SW 1271 (cell line): Measurements from ENCODE around the gene R3HCC1L.

Source experiments
- DNase-seq, 2 experiments: peaks; one replicate each; lab custom pipeline; 2025; lab: John Stamatoyannopoulos, UW

R3HCC1L gene

DNA sequence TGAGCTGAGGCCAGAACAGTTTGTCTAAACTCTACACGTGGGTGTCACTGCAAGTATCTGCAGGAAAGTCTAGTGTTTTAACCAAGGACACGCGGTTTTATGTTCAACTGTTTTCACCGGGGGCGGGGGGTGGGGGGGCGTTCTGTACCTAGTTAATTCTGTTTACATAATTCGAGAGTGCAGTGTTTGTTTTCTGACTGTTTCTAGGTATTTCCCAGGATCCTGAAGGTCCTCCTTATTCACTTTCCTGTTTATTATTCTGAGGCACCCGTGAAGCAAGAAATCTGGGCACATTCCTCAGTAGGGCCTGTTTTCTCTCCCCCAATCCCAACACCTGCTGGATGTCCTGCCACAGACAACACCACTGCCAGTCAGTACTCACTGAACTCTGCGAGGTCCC, 125.9 kb downstream of the R3HCC1L start:
- no peak for DNase-seq

DNA sequence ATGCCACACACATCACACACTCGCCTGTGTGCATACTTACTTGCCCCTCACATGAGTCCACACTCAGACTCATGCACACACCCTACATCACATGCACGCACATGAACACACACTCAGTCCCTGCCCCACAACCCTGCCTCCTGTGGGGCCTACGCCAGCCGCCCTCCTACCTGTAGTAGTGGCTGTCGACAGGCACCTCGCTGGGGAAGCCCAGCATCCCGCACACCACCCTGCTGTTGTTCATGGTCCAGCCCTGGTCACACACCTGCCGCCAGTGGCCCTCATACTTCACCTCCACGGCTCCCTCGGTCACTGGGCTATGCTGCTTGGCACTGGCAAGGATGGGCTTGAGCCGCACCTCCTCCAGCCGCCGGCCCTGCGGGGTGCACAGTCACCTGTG, 126.3 kb downstream of the R3HCC1L start:
- DNase-seq = no peak

DNA sequence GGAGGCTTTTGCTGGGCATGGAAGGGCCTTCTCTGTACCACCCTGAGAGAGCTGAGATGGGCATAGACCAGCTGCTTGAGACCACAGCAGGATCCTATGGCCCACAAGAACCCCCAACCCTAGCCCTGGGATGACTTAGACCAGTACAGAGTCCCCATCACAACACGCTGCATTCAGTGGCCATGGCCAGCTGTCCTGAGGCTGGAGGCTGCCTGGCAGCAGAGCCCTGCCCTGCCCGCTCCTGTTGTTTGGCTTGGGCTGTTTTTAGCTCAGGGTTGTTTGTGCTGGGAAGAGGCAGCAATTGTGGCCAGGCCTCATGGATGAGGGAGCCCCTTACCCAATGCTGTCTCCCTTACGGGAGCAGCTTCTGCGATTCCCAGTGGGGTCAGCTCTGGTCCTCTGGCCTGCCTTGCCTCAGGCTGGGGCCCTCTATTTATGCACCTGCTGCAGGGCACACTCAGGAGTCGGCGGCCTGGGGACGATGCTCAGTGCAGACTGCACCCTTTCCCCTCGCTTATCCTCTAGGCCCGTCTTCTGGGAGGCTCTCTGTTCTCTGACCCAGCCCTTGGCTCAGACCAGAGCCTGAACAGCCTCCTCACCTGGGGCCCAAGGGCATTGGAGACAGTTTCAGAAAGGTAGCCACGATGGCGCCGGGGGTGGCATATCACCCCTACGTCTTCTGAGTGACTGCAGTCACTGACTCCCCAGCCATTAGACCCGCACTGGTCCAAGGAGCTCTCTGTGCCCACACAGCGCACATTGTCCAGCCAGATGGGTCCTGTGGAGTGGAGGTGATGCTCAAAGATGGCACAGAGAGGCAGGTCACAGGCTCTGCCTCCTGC, 127.2 kb downstream of the R3HCC1L start:
- DNase-seq = no peak

DNA sequence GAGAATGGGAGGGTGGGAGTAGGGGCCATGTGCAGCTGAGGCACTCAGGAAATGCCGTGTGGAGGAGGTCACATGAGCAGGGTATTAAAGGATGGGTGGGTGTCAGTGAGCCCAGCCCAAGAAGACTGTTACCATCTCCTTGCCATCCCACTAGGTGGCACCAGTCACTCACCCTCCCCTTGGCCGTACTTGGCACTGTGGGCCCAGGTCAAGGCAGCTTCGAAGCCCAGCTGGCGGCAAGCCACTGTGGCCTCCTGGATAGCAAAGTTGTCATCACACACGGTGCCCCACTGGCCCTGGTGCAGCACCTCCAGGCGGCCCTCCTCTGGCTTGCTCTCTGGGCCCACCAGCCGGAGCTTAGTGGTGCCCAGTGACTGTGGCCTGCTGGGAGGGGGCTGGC, 128.1 kb downstream of the R3HCC1L start:
- DNase-seq = peak in 1 of 2 experiments; percentile 18

DNA sequence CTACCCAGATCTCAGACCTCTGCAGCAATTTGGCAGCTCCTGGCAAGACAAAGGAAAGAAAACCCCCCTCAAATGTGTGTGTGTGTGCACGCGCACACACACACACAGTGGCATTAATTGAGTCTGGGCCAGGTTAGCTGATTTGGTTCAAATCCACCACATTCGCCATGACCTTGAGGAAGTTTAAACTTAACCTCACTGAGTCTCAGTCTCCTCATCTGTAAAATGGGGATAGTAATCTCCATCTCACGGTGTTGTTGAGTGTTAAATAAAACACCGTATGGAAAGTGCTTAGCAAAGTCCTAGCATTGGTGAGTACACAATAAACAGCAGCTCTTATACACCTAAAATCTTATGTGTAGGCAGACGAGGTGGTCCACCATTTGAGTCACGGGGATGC, 128.6 kb downstream of the R3HCC1L start:
- no peak for DNase-seq

DNA sequence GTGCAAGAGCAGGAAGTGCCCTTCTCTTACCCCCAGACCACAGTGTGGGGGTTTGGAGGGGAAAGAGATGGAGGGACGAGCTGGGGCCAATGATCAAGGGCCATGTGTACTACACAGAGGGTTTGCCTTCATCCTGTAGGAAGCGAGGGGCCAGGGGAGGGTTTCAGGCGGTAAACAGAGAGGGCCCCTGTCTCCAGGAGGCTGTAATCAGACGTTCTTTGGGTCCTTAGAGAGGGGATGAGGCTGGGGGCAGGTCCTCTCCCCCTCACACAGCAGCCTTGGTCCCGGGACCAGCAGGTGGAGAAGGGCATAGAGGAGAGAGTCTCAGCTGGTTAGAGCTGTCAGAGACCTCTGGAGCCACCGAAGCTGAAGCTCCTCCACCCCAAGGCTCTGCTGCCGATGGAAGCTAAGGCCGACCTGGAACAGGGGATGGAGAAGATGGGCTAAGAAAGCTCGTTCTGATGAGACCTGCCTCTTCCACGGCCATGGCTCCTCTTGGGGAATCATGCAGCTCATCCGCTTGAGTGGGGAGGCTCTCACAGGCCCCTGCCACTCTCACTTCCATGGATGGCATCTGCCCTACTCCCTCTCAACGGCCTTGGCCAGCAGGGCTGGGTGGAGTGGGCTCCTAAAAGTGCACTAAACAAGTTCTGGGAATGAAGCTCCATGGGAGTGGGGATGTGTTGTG, 130.1 kb downstream of the R3HCC1L start:
- DNase-seq = no peak

DNA sequence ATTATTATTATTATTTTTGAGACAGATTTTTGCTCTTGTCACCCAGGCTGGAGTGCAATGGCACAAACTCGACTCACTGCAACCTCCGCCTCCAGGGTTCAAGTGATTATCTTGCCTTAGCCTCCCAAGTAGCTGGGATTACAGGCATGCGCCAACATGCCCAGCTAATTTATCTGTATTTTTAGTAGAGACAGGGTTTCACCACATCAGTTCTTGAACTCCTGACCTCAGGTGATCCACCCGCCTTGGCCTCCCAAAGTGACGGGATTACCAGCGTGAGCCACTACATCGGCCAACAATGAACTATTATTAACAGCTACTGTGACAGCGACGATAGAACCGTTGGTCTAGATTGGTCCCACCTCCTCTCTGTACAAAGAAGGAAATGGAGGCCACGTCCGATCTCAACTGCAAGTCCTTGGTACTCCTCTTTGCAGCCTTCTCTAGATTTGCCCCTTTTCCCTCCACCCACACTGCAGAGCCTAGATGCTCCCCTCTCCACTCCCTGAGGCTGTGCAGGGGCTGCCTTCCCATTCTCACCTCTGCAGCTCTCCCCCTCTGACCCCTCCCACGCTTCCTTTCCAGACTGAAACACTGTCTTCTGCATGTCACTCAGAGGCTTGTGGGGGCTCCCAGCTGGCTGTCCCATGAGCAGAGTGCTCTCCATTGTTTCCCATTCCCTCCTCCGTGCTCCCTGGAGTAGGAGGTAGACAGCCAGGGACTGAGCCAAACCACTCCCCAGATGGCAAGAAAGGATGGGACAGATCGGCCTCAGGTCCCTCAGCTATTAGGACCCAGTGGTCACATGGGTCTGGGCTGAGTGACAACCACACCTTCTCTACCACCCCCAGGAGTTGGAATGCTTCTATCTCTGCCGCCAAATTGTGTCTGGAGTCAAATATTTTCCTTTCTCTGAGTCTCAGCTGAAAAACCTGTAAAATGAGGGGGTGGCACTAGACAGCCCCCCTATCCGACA, 131.2 kb downstream of the R3HCC1L start:
- no peak for DNase-seq

DNA sequence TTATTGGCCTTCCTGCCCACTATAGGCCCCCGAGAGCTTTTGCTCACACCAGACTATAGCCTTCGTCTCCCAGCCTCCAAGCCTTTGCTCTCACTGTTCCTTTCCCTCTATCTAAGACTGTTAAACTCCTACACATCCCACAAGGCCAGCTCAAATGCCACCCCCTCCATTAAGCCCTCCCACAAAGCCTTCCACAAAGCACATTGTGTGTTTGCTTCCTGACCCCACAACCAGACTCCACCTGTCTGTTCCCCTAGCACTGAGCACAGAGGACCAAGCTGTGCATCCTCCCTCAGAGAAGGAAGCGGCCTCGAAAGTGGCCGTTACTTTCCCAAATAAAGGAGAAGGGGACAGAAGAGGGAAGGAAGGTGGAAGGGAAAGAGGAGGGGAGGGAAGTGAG, 132.2 kb downstream of the R3HCC1L start:
- no peak for DNase-seq

DNA sequence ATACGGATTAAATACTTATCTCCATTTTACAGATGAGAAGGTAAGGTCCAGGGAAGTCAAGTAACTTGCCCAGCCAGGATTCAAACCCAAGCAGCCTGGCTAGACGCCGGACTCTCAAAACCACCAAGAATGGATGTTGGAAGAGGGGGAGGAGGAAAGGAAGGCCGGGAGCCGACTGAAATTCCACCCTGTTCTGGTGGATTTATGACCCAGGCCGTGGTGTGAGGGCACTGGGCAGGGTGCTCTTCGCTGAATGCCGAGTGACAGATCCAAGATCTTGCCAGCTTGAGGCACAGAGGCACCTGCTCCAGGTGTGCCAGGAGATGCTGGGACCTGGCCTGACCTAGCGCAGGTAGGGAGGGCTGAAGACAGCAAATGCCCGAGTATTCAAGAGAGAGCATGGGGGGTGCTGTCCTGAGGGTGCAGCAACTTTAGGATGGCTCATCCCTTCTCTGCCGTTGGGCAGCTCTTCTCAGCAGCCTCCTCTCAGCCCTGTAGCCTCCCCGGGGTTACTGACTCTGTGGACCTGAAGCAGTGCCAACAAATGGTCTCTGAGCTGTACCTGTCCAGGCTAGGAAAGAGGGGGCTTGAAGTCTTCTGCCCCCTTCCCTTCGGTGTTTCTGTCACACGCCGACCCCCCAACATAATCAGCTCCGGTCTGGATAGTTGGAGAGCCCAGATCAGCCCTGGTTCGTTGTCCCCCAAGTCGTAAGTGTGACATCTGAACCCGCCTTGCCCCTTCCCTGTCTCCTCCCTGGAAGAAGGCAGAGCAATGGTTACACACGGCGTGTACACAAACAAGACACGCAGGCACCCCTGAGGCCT, 132.8 kb downstream of the R3HCC1L start:
- no peak for DNase-seq

DNA sequence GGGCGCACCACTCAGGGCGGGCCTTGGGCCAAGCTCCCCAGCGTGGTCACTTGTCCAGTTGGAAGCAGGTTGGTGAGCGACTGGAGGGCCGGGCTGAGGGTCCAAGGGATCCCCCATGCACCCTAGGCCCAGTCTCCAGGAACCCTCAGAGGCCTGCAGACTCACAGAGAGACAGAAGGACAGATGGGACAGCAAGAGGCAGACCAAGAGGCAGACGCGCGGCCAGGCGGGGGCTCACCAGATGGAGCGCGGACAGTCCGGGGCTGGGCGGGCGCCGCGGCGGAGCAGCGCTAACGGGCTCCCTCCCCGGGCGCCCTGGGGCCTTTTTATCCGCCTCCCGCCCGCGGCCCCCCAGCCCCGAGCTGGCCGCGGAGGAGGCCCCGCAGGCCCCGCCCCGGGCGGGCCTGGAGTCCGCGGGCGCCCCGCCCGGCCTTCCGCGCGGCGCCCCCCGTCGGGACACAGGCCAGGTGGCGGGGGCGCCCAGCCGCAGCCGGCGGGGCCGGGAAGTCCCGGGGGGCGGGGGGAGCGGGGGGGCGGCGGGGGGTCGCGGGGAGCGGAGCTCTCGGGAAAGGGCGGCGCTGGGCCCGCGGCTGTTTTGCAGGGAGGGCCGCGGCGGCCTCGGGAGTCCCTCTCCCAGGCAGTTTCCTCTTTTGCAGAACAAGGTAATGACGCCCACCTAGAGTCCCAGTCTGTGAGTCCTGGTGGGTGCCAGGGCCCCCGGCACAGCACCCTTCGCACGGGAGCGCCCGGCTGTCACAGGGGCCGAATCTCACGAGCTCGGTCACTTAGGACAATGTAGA, 133.6 kb downstream of the R3HCC1L start, which contains the start of gene LOXL4:
Gene LOXL4 (minus strand): TSS at position 301 of the 800 bp plus-strand sequence. CDS start 5,175 bp downstream, outside the sequence.
- no peak for DNase-seq

DNA sequence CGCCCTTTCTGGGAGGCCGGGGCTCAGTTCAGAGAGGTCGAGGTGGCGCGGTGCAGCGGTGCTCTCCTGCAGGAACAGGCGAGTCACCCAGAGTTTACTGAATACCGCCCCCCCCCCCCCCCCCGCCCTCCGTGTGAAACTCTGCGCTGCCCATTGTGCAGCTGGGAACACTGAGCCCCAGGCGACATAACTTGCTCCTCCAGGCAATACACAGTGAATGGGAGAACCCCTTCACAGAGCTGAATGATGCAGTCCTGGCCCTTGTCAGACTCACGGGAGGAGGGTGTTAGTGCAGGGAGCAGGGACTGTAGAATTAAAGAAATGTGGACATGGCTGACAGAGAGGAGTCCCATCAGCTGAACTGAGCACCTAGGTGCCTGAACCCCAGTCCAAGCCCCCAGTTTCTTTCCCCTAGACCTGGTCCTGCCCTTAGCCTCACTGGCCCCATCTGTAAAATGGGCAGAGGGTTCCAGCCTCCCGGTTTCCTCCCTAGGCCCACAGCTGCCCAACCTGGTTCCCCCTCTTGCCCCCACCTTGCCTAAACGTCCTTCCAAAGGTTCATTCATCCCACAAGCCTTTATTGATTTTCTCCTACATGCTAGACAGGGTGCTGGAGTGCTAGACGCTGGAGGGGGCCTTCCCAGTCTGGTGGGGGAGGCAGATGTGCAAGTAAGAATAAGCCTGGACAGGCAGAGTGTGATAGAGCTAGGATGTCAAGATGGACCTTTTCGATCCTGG, 134.4 kb downstream of the R3HCC1L start:
- no peak for DNase-seq

DNA sequence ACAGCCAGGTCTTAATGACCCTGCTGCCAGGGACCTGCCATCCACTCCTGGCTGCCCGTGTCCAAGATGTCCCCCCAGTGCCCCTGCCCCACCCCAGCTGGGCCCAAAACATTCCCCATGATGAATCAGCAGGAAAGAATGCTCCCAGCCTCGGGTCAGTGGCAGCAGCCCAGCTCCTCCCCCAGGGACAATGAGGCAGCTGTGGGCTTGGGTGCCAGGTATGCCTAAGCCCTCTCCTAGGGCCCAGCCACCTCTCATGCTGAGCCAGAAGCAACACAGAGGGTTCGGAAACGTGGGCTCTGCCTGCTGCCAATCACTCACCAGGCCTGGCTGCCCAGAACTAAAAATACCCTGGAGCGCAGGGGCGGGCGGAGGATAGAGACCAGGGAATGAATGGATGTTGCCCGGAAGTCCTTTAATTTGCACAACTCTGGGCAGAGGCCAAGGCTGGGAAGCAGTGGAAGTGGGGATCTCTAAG, 135.0 kb downstream of the R3HCC1L start:
- DNase-seq = peak; percentile 24 to 42

DNA sequence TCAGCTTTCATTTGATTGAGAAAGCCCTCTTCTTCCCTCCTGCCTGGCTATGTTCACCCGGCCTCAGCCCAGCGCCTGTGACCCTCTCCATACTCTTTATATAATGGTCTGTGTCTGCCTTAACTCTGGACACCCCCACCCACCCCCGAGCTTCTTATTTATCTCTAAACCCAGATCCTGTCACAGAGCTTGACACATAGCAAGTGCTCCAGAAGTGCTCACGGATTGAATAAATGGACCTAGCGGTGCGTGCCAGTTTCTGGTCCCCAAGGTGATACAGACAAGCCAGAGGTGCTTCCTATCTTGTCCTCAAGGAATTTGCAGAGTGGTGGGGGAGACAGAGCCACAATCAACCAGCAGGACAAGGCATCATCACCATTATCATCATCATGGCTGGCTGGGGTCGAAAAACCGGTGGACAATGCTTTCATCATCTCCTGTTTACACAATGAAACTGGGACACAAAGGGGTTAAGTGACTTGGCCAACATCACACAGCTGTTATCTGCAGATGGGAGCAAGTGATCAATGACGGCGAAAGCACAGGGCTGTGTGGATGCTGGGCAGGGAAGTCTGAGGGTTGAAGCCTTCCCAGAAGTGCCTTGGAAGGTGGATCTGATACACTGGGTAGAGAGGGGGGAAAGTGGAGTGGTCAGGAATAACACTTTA, 135.8 kb downstream of the R3HCC1L start:
- DNase-seq = no peak

DNA sequence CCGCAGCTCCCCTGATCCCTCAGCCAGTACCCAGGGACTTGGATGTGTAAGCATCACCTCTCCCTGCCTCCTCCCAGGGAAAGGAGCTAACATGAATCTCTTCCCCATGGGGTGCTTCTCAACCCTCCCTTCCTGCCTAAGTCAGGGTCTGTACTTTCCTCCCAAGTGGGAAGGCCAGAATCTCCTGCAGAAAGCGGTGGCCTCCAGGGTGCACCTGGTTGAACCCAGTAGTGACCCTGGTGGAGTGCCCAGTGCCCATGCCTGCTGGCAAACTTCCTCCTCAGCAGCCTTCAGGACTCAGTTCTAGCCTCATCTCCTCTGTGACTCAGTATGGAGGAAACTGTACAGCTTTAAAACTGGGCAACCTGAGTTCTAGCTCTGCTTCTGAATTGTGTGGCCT, 136.3 kb downstream of the R3HCC1L start:
- no peak for DNase-seq

DNA sequence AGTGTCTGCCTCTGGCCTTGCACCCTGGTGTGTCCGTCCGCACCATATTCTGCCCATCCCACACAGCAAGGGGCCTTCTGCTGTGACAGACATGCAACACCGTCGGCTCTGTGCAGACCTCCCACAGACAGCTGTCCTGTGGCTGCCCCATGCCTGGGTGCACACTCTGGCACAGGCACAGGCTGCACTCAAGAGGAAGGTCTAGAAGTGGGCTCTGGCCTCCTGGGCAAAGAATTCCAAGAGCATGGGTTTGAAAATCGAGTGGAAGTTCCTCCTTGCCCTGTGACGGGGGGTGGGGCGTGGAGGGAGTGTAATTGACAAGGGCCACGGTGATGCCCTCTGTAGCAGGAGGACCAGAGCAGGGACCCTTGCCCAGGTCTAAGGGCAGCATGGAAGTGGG, 137.8 kb downstream of the R3HCC1L start:
- no peak for DNase-seq

DNA sequence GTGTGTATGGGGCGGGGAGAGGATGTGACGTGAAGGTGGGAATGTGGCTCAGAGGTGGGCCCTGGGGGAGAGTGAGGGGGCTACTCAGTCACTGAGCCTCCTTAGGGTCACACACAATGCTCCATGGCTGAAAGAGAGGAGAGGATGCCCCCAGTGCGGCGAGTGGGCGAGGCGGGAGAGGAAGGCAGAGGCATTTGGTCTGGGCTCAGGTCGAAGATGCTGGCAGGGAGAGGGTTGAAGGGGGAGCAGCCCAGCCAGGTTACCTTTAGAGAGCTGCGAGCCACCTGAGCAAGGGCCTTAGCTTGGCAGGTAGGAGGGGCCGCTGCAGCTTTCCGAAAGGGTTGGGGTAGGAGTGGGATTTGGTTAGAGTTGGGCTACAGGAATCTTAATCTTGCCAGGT, 138.2 kb downstream of the R3HCC1L start:
- DNase-seq = no peak

DNA sequence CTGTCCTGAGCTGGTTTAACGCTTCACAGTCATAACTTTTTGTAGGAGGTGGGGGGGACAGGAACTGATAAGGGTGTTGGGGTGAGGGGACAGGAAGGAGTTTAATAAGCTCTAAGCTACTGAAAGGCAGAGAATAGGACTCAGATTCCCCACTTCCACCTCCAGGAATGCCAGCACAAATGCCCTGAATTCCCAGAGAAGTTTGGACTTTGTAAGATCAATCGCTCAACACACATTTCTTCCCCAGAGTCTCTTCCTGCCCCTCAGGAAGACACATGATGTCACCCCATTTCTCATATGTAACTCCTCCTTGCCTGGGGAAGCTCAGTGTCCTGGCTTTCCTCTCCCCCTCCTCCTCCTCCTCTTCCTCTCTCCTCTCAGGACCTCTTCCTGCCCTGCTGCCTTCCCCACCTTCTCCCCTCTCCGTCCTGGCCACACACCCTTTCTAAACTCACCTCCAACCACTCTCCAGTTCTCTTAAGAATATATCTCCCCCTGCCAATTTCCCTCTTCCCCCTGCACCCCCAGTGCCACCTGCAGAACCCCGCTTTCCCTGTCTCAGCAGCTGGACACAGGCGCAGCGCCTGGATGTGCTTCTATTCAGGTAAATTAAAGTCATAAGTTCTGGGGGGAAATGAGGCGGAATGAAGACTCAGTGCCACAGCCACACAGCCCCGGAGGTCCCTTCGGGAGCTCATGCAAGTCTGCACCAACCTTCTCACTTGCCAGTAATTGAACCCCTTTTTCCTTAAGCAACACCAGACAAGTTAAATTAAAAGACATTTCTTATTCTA, 138.8 kb downstream of the R3HCC1L start:
- no peak for DNase-seq

DNA sequence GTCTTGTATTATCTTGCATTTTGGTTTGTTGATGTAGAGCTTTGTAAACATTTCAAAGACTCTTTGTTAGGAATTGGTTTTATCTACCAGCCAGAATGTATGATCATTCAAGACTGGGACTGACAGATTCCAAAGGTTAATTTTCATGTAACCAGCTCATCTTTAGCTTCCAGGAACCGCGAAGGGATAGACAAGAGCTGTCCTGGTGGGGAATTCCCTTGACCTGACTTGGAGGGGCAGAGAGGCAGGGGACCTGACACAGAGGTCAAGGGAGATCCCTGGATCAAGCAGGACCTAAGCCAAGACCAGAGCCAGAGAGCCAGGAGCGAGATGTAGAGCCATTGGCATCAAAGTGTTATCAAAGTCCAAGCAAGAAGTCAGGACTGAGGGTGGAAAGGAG, 140.1 kb downstream of the R3HCC1L start:
- no peak for DNase-seq
